ENCODE measurements around the gene PET100.

Gene PET100, protein sequence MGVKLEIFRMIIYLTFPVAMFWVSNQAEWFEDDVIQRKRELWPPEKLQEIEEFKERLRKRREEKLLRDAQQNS

GRCh38 chr19:7629347-7630054, at the start of gene PET100, which contains the start of gene XAB2:
Gene PET100 (plus strand): TSS chr19:7629793. CDS start chr19:7629834, 41 bp downstream.
Gene XAB2 (minus strand): TSS chr19:7629545. CDS start chr19:7629527, 18 bp downstream.
- peak; percentile 94 for DNase-seq

GRCh38 chr19:7582446-7582845, 47.1 kb upstream of the PET100 start:
- DNase-seq, result no peak

DNA sequence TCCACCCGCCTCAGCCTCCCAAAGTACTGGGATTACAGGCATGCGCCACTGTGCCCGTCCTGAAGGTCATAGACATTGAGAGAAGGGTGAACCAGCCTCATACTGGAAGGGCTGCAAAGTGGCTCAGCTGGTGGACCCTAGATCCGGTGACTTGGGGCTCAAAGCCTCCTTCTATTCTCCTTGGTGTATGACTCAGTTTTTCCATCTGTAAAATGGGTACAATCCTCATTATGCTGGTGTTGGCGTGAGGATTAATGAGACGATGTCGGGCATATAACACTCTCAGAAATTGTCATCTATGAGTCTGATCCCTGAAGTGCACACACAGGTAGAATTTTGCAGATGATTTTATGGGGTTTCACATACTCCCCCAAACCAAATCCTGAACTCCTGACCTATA, 39.8 kb upstream of the PET100 start:
- DNase-seq, result no peak

- DNase-seq, result no peak
Observed at GRCh38 chr19:7590256-7590655, 39.3 kb upstream of the PET100 start.

DNA sequence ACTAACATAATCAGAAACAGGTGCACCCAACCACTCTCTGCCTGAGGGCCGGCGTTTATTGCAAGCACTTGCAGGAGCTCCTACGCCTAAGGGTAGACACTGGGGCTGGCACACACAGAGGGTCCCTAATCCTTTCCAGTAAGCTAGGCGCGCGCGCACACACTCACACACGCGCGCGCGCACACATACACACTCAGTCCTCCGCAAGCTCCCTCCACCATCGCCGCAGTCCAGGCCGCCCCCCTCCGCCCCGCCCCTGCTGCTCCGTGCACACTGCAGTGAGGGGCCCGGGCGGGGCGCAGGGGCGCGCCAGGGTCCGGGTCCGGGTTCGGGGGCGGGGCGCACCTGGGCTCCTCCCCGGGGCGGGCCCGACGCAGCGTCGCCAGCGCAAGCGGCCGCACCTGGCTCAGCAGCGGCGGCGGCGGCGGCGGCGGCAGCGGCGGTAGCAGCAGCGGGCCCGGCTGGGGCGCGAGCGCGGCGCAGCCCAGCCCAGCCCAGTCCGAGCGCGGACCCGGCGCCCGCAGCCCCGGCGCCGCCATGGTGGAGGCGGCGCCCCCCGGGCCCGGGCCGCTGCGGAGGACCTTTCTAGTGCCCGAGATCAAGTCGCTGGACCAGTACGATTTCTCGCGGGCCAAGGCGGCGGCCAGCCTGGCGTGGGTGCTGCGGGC, 34.0 kb upstream of the PET100 start, which contains the start of gene CAMSAP3:
TSS of gene CAMSAP3 (plus strand) at position 398 of the 668 bp plus-strand sequence. CDS start at position 538, 140 bp downstream.
- peak; percentile 36 for DNase-seq

GRCh38 chr19:7596211-7596937, 33.2 kb upstream of the PET100 start:
- no peak for DNase-seq

DNA sequence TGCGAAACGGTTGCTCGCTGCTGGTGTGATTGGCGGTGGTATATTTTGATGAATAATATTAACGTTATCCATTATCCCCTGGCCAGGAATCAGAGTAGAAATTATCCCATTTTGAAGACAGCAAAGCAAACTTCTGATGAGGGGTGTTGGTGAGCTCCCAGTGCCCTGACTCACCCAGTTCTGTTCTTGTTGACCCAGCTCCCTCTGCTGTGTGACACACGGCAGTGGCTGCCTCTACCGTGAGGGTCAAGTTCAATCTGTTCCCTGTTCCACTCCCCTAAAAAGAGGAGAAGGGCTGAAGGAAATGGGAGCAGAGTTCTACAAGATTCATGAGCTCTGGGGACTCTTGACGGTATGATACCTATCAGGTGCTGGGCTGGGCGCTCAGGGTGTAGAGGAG, 31.9 kb upstream of the PET100 start:
- DNase-seq, result no peak

- no peak for DNase-seq
Observed at GRCh38 chr19:7598180-7598579, 31.4 kb upstream of the PET100 start.

- no peak for DNase-seq
Observed at GRCh38 chr19:7600721-7601120, 28.9 kb upstream of the PET100 start.

DNA sequence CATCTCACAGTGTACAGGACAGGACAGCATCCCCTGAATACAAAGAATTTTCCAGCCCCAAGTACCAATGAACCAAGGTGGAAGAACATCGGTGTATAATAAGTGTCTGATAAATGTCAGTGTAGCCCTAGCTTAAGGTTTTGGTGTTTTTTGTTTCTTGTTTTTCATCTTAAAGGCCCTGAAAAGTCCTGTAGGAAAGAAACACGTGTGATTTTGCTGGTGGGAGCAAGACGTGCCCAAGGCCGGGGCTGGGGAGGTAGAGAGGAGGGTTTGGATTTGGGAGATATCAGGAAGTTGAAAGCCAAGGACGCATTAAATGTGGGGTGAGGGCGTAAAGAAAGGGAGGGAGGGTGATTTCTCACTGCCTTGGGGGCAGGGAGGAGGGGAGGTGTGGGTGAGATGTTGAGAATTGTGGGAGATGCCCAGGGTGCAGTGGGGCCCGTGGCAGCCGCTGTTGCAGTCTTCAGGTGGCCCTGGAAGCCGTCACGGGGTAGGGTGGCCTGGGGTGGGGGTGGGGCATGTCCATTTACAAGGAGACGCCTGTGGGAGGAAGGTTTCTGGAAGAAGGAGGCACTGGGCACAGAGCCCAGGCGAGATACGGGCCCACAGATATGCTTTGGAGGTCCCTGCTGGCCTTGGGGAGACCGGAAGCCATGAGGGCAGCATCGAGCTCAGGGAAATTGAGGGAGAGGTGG, 27.2 kb upstream of the PET100 start:
- DNase-seq, result no peak

DNA sequence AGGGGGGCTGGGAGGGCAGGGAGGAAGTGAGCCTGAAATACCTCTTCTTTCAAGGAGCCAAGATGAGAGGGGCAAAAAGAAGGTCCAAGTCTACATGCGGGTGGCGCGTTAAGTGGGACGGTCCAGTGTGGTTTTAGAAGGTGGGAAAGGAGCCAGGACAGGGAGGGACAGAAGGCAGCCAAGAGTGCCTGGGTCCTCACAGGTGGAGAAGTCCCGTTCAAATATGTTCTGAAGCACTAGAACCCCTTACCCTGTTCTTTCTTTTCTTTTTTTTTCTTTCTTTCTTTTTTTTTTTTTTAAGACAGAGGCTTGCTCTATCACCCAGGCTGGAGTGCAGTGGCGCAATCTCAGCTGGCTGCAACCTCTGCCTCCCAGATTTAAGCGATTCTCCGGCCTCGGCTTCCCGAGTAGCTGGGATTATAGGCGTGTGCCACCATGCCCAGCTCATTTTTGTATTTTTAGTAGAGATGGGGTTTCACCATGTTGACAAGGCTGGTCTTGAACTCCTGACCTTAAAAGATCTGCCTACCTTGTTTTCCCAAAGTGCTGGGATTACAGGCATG, 26.6 kb upstream of the PET100 start:
- no peak for DNase-seq

DNA sequence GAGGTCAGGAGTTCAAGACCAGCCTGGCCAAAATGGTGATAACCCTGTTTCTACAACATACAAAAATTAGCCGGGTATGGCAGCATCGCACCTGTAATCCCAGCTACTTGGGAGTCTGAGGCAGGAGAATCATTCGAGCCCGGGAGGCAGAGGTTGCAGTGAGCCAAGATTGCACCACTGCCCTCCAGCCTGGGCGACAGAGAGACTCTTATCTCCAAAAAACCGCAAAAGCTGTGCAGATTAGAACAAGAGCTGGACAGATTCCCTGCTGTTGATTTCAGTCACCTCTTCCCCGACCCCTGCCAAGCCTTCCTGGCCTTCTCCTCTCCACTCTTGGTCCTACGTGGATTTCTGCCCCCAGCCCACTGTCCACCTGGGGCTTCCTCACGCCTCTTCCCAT, 25.7 kb upstream of the PET100 start:
- DNase-seq, result no peak

GRCh38 chr19:7605490-7606222, 23.9 kb upstream of the PET100 start:
- DNase-seq, result peak; percentile 13

DNA sequence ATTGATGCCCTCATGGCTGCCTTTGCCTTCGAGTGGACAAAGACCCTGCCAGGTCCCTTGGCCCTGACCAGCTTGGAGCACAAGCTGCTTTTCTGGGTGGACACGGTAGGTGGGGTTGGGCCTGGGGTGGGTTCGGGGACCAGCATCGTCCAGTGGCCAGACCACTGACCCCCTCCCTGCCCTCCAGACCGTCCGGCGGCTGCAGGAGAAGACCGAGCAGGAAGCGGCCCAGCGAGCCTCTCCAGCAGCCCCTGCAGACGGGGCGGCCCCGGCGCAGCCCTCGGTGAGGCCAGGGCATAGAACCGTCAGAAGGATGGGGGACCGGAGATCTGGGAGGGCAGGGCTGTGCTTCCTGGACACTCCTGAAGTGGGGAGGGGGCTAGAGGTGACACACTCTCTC, 23.3 kb upstream of the PET100 start:
- no peak for DNase-seq

DNA sequence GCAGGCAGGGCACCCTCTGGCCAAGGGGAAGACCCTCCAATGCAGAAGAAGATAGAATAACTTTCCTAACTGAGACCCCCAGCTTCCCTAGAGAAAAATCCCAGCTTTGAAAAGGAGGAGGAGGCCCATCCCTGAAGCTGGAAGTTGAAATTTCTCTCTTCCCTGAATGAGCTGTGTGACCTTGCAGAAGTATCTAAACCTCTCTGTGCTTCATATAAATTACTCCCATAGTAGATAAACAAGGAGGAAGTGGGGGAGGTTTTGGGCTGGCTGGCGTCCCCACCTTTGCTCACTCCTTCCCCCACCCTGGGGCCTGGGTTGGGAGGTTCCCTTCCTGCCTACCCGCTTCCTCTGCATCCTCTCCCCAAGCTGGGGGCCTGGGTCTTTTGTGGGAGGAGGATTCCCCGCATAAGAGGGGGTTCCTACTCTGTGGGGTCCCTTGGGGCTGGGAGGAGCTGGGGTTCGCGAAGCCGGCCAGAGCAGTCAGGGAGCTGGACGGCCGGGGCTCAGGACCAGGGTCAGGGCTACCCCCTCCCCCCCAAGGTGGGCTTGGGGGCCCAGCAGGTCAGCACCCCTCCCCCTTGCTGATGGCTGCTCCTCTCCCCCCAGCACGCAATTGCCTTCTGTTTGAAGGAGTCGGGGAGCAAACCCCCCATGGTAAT, 22.2 kb upstream of the PET100 start:
- no peak for DNase-seq

DNA sequence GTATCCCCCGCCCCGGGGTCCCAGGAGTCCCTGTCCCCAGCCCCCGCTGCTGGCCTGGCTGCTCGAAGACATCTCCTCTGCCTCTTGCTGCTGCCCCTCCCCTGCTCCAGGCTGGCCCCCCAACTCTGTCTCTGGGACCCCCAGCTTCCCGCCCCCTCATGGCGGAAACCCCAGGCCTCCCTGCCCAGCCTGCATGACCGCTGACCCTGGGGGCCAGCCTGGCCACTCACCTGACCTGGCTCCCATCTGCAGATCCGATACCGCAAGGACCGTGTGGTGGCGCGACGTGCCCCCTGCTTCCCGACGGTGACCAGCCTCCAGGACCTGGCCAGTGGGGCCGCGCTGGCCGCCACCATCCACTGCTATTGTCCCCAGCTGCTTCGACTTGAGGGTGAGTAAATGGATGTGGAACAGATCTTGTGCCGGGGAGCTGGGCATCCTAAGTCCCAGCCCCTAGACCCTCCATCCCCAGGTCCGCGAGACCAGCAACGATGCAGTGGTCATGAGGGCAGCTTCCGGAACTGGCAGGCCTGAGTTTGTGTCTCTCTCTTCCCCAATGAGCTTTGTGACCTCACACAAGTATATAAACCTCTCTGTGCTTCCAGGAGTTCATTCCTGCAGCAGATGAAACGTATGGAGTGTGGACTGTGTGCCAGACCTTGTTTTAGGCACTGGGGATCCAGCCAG, 21.6 kb upstream of the PET100 start:
- no peak for DNase-seq

- DNase-seq, result no peak
Observed at GRCh38 chr19:7610491-7611240, 18.9 kb upstream of the PET100 start.

- DNase-seq, result no peak
Observed at GRCh38 chr19:7611541-7612279, 17.9 kb upstream of the PET100 start.
